GM21723 (cell line): ENCODE results near the gene ME3.

Experiments used
- ATAC-seq: cut with Tn5 transposase; IDR thresholded peaks from one replicate; pipeline ENCODE4 v1.9.1; 2021; ENCODE audit warnings: mild to moderate bottlenecking, moderate library complexity; ENCODE audit not compliant: unreplicated experiment

ME3 gene

DNA sequence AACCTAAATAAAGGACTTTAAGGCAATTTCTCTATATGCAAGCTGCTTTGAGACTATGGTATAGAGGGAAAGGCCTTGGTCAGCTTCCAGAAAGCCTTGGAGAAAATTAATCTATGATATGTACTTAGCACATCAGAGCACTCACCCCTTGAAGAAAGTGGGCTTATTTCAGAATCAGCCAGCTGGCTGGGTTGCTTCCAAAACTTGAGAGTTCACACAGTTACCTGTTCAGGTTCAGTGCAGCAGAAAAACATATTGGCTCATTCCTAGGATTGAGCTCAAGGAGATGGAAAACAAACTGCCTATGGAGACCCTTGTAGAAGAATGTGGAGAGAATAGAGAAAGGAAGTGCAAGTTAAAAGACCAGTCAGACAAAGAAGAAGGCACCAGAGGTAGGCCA is 275.1 kb downstream of the ME3 start:
- no peak for ATAC-seq

DNA sequence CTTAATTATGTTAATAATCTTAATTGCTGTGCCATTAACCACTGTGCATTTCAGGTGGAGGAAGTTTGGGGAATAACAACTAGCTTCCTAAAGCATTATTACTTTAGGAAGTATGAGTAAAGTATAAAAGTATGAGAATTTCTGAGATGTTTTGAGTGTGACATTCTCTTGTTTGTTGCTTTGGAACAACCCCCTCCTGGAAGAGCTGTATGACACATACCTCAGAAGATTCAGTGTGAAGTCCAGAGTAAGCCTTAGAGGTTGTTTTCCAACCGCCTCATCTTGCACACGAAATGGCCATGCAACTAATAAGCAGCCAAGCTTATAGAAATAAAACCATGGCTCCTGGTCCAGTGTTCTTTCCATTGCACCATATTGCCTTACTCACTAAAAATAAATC is 276.0 kb downstream of the ME3 start:
- no peak for ATAC-seq

DNA sequence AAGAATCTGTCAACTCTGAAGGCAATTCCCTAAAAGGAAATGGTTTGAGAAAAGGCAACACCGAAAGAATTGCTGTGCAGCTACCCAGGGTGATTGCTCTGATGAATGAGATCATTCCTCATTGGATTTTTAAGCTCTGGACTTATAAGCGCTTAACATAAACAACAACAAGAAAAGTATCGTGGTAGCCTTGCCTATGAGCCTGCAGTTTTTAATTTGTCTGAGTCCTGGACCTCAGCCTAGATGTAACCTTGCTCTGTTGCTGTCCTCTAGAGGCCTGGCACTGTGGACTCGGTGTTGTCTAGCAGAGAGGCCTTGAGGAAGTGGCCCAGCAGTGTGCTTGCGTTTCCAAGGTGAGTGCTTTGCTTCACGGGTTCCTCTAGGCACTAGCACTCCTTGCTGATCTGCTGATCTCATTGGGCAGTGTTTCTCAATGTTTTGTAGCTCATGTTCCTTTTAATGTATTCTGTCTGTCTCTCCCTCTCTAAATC is 277.3 kb downstream of the ME3 start:
- ATAC-seq, result no peak
